Measurements from ENCODE around the gene HIVEP3.

- no peak for TF ChIP-seq YY1 (IDR thresholded peaks at IDR 0.05; ENCODE audit: insufficient read depth, insufficient read length)
- TF ChIP-seq ZNF274 (IDR thresholded peaks at IDR 0.05; ENCODE audit: low read depth, low read length): no peak
- TF ChIP-seq SUZ12 (IDR thresholded peaks at IDR 0.05; ENCODE audit: extremely low read depth, insufficient read depth, insufficient read length): no peak
Observed at GRCh38 chr1:41709873-41710272, 208.8 kb downstream of the HIVEP3 start.
